Breast epithelium (tissue), 4 donors: Measurements from ENCODE around the gene FTO. TPM values are rescaled to one million over a fixed set of nuclear protein-coding genes. Genes with fewer than 3 reads are reported as not detected.

Source experiments
- DNase-seq, 2 donors: peaks; one replicate each; pipeline ENCODE4 v3.0.0-alpha.2; 2019; ENCODE audit warnings: low spot score in 2 of 2
- H3K27ac ChIP-seq, 2 donors: fragments of 200-600 bp; sonication (generic) in 1 of 2; one replicate each; pipeline ENCODE4 v1.5.1; 2016 to 2019; ENCODE audit warnings: mild to moderate bottlenecking in 1 of 2
- H3K27me3 ChIP-seq, 2 donors: fragments of 200-600 bp; sonication (generic) in 1 of 2; one replicate each; pipeline versions ENCODE4 v1.5.1 to v1.6.0; 2017 to 2019; ENCODE audit warnings: control low read depth in 1 of 2, mild to moderate bottlenecking in 1 of 2
- H3K36me3 ChIP-seq: fragments of 200-600 bp; one replicate; pipeline ENCODE4 v1.5.1; 2019
- H3K4me1 ChIP-seq, 2 donors: fragments of 200-600 bp; sonication (generic); one replicate each; pipeline ENCODE4 v1.5.1; 2016 to 2019; ENCODE audit warnings: control low read depth in 1 of 2
- H3K4me3 ChIP-seq, 3 donors: fragments of 200-600 bp; sonication (generic); 1 replicate in 2 of 3; 2 replicates in 1 of 3; pipeline ENCODE4 v1.5.1; 2016 to 2019; ENCODE audit warnings: mild to moderate bottlenecking in 3 of 3, moderate library complexity in 2 of 3
- H3K9me3 ChIP-seq, 2 donors: fragments of 200-600 bp; sonication (generic) in 1 of 2; one replicate each; pipeline ENCODE4 v1.5.1; 2016 to 2019; ENCODE audit warnings: control low read depth in 1 of 2
- CTCF ChIP-seq, 3 donors: fragments of 450-650 bp; IDR thresholded peaks; one replicate each; pipeline ENCODE4 v1.5.1; 2016 to 2017; ENCODE audit warnings: antibody characterized with exemption in 3 of 3, mild to moderate bottlenecking in 3 of 3, moderate library complexity in 3 of 3
- POLR2A ChIP-seq: fragments of 450-650 bp; IDR thresholded peaks from one replicate; pipeline ENCODE4 v1.6.1; 2016; ENCODE audit warnings: antibody characterized with exemption, mild to moderate bottlenecking, moderate library complexity
- POLR2AphosphoS5 ChIP-seq, 3 donors: sonication (generic); formaldehyde crosslinking; IDR thresholded peaks; one replicate each; pipeline ENCODE4 v1.6.1; 2017; ENCODE audit warnings: antibody characterized with exemption in 3 of 3
- intact Hi-C: fragments of 100-400 bp; cut with DNase I; formaldehyde crosslinking; loops from one replicate; pipeline ENCODE4 v1.15.1; 2023; ENCODE audit warnings: low total_unique reads
- total RNA-seq, 3 donors: library from RNA; depleted of rRNA; stranded (reverse); fragments of >200 nt; gene quantifications; one replicate each; pipeline ENCODE4 v1.1.0, GENCODE V29; 2016

The FTO gene
- total RNA-seq, 3 donors from 2014 or later: 109 to 193 (median 174) TPM

DNA sequence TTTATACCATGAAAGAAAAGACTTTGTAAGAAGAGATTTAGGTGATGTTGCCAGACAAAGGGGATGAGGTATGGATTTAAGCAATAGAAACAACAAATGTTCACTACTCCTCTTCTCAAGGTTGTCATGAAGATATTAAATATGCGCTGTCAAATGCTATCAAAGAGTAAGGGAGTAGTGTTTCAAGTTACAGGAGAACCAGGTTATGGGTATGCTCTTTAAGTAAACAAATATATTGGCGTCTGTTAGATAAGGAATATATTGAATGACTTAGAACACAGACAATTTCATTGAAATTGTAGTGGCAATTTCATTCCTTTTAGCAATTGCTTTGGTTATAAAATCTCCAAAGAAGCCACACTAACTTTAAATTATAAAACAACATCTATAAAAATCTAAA is 229.0 kb downstream of the FTO start:
- no peak overlapping the region for H3K27ac ChIP-seq
- intact Hi-C loops: no loop called here
- no peaks in the 10 kb centered on the region for H3K36me3 ChIP-seq
- H3K4me1 ChIP-seq: no peaks in the 10 kb centered on the region
- H3K4me3 ChIP-seq: no peak overlapping the region
- H3K27me3 ChIP-seq: no peaks in the 10 kb centered on the region
- no peaks in the 10 kb centered on the region for H3K9me3 ChIP-seq
- no peak for TF ChIP-seq CTCF (IDR thresholded peaks at IDR 0.05)
- no peak for TF ChIP-seq POLR2A
- TF ChIP-seq POLR2AphosphoS5 (IDR thresholded peaks at IDR 0.05): no peak
- no peak for DNase-seq

DNA sequence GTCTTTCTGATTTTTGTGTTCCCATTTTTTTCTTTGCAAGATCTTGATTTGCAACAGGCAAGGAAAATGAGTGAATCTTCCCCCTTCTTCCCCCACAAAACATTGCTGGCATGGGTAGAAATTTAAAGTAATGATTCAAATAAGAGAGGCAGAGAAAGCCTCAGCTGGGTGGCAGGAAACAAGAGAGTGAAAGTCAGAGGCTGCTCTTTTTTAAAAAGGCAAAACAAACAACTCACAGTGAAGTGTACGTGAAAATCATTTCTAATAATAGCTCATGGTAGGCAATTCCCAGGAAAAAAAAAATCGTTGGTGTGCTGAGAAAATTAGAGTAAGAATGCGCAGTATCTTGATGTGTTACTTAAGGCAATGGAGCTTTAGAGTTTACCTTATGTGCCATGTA is 229.5 kb downstream of the FTO start:
- Histone ChIP-seq H3K27me3 (no peaks in the 10 kb centered on the region), H3K4me3 (no peak overlapping the region), H3K36me3 (no peaks in the 10 kb centered on the region), H3K4me1 (no peaks in the 10 kb centered on the region), H3K9me3 (no peaks in the 10 kb centered on the region), H3K27ac (no peak overlapping the region)
- intact Hi-C loops: no loop called here
- TF ChIP-seq POLR2A: no peak
- no peak for TF ChIP-seq POLR2AphosphoS5 (IDR thresholded peaks at IDR 0.05)
- TF ChIP-seq CTCF (IDR thresholded peaks at IDR 0.05): no peak
- no peak for DNase-seq

GRCh38 chr16:53936052-53936451 is 232.1 kb downstream of the FTO start:
- DNase-seq: no peak
- intact Hi-C loops: no loop called here
- no peaks in the 10 kb centered on the region for H3K9me3 ChIP-seq
- no peaks in the 10 kb centered on the region for H3K27me3 ChIP-seq
- no peaks in the 10 kb centered on the region for H3K36me3 ChIP-seq
- no peaks in the 10 kb centered on the region for H3K4me1 ChIP-seq
- no peak overlapping the region for H3K4me3 ChIP-seq
- H3K27ac ChIP-seq: no peak overlapping the region
- TF ChIP-seq CTCF (IDR thresholded peaks at IDR 0.05) (no peak), POLR2A (no peak), POLR2AphosphoS5 (IDR thresholded peaks at IDR 0.05) (no peak)

DNA sequence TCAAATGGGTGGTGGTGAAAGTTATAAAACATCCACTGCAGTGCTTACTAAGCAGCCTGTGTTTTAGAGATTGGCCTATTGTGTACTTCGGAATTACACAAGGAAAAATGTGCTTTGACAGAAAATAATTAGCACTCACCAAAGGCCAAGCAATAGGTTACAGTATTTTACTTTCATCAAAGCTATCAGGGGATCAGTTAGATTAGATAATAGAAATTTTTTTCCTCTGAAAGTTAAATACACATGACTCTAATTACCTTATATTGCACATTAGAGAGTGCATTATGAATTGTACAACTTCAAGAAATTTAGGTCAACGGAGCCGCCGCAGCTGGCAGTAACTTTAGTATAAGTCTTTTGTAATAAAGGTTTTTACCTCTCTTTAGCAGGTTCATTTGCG is 232.6 kb downstream of the FTO start:
- no peaks in the 10 kb centered on the region for H3K36me3 ChIP-seq

More for the DNA sequence above, 232.6 kb downstream of the FTO start:
- Histone ChIP-seq H3K4me3 (no peak overlapping the region), H3K27ac (no peak overlapping the region), H3K27me3 (no peaks in the 10 kb centered on the region), H3K4me1 (no peaks in the 10 kb centered on the region), H3K9me3 (no peaks in the 10 kb centered on the region)
- DNase-seq: no peak
- intact Hi-C loops: no loop called here
- TF ChIP-seq POLR2AphosphoS5 (IDR thresholded peaks at IDR 0.05): no peak
- no peak for TF ChIP-seq CTCF (IDR thresholded peaks at IDR 0.05)
- no peak for TF ChIP-seq POLR2A
